ENCODE measurements around the gene KSR2. TPM values are rescaled to one million over a fixed set of nuclear protein-coding genes. Genes with fewer than 3 reads are reported as not detected.

Gene KSR2
- total RNA-seq, 1 donor from 2014 or later, result 0.25 TPM

DNA sequence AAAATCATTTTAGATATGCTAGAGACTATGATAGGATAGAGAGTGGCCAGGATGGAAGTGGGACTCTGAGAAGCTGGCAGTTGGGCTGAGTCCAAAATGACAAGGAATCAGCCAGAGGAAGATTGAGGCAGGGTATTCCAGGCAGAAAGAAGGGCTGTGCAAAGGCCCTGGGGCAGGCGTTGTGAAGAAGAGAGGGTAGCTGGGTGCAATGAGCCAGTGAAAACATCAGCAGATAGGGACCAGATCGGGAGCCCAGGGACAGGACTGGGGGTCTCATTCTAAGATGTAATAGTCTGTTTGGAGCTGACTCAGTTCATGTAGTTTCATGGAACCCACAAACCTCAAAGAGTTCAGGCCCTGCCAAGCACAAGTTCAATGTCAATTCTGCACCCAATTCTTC is 126.6 kb downstream of the KSR2 start:
- Histone ChIP-seq H3K4me1 (no peaks in the 10 kb centered on the region), H3K27me3 (no peaks in the 10 kb centered on the region), H3K27ac (no peak overlapping the region), H3K9me3 (no peaks in the 10 kb centered on the region), H3K36me3 (no peaks in the 10 kb centered on the region), H3K4me3 (no peak overlapping the region)
- no peak for DNase-seq (ENCODE audit: extremely low spot score in 2 of 2)
- intact Hi-C loops (cut with DNase I), result no loop called here
- TF ChIP-seq POLR2AphosphoS5 (IDR thresholded peaks at IDR 0.05; ENCODE audit: insufficient read depth in 1 of 2, low read depth in 1 of 2) (no peak), POLR2A (IDR thresholded peaks at IDR 0.05) (no peak)
- TF ChIP-seq, protein P1, sequence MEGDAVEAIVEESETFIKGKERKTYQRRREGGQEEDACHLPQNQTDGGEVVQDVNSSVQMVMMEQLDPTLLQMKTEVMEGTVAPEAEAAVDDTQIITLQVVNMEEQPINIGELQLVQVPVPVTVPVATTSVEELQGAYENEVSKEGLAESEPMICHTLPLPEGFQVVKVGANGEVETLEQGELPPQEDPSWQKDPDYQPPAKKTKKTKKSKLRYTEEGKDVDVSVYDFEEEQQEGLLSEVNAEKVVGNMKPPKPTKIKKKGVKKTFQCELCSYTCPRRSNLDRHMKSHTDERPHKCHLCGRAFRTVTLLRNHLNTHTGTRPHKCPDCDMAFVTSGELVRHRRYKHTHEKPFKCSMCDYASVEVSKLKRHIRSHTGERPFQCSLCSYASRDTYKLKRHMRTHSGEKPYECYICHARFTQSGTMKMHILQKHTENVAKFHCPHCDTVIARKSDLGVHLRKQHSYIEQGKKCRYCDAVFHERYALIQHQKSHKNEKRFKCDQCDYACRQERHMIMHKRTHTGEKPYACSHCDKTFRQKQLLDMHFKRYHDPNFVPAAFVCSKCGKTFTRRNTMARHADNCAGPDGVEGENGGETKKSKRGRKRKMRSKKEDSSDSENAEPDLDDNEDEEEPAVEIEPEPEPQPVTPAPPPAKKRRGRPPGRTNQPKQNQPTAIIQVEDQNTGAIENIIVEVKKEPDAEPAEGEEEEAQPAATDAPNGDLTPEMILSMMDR (IDR thresholded peaks at IDR 0.05), result no peak

DNA sequence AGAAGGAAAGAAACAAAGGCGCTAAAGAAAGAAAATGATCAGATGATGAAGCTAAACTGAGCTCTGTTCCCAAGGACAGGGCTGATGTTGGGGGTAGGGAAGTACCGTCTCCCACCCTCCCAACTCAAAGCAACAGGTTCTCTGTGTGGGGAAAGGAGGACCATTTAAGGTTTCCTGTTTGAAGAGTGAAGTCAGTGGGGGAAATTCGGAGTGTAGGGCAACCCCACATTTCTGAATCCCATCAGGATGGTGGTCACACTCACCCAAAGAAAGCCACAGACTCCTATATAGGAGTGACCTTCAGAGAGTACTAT is 131.1 kb downstream of the KSR2 start:
- intact Hi-C loops (cut with DNase I), result loop anchor here (5.0 kb wide), 2 partner anchors 470 to 625 kb away; no protein-coding TSS in a partner anchor
- H3K4me3 ChIP-seq, result no peak overlapping the region
- H3K36me3 ChIP-seq, result no peaks in the 10 kb centered on the region
- no peaks in the 10 kb centered on the region for H3K9me3 ChIP-seq
- DNase-seq (ENCODE audit: extremely low spot score in 2 of 2), result no peak
- H3K27me3 ChIP-seq, result no peaks in the 10 kb centered on the region
- H3K4me1 ChIP-seq, result no peaks in the 10 kb centered on the region
- no peak overlapping the region for H3K27ac ChIP-seq
- TF ChIP-seq POLR2AphosphoS5 (IDR thresholded peaks at IDR 0.05; ENCODE audit: insufficient read depth in 1 of 2, low read depth in 1 of 2), result no peak
- TF ChIP-seq, protein P1 (IDR thresholded peaks at IDR 0.05), result no peak
- TF ChIP-seq POLR2A (IDR thresholded peaks at IDR 0.05), result no peak

DNA sequence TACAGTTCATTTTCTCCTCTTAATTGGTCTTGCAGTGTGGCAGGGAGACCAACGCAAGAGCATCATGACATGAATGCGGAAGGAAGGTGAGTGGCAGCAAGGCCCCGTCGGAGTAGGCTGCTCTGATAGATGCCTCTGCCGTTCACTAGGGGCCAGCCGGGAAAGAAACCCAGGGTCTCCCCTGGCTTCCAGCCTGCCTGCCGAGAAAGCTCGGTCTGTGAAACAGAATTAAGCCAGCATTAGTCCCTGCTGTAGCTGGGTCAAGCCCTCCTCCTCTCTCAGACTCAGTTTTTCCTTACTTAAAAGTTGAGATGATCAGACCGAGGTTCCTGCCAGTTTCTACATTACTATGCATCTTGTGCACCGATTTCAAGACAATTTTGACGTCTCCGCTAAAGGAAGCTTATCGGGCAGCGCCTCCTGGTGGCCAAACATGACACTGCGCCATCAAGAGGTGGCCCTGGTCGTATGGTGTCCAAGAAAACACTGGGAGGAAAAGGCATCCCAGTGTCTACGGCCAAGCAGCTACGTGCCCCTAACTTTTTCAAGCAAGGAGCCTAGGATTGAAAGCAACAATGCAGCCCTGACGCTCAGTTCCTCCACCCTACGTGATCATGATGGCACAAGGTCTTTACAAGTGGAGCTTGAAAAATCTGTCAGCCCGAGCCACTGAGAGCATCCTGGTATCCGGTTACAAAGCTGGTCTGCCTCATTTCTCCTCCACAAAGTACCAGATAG is 131.6 kb downstream of the KSR2 start:
- intact Hi-C loops (cut with DNase I), result loop anchor here (5.0 kb wide), 2 partner anchors 470 to 625 kb away; no protein-coding TSS in a partner anchor
- Histone ChIP-seq H3K36me3 (no peaks in the 10 kb centered on the region), H3K4me1 (no peaks in the 10 kb centered on the region), H3K4me3 (no peak overlapping the region), H3K27me3 (no peaks in the 10 kb centered on the region), H3K9me3 (no peaks in the 10 kb centered on the region), H3K27ac (no peak overlapping the region)
- DNase-seq (ENCODE audit: extremely low spot score in 2 of 2), result no peak
- TF ChIP-seq, protein P1 (IDR thresholded peaks at IDR 0.05), result peak; percentile 82 to 88 (median 84)
- TF ChIP-seq POLR2AphosphoS5 (IDR thresholded peaks at IDR 0.05; ENCODE audit: insufficient read depth in 1 of 2, low read depth in 1 of 2), result no peak

DNA sequence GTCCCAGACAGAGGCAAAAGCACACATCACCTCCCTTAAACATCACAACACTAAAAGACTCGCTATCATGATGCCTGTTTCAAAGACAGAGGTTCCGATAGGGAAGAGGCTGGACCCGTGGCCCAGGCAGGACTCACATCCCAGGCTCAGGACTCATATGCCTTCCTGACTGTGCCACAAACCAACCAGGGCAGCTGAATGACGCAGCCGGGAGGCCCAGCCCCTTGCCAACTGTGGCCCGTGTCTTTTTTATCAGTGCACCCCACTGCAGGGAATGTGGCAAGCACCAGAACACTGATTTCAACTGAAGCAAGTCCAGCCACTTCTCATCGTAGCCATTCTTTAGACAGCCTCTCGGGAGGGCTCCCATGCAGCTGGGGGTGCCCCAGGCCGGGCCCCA is 132.3 kb downstream of the KSR2 start:
- H3K27me3 ChIP-seq, result no peaks in the 10 kb centered on the region
- H3K4me3 ChIP-seq, result no peak overlapping the region
- H3K36me3 ChIP-seq, result no peaks in the 10 kb centered on the region
- intact Hi-C loops (cut with DNase I), result loop anchor here (5.0 kb wide), 2 partner anchors 469 to 624 kb away; no protein-coding TSS in a partner anchor
- no peaks in the 10 kb centered on the region for H3K9me3 ChIP-seq
- TF ChIP-seq POLR2A (IDR thresholded peaks at IDR 0.05) (no peak), POLR2AphosphoS5 (IDR thresholded peaks at IDR 0.05; ENCODE audit: insufficient read depth in 1 of 2, low read depth in 1 of 2) (no peak)
- TF ChIP-seq, protein P1 (IDR thresholded peaks at IDR 0.05), result no peak
- no peak for DNase-seq (ENCODE audit: extremely low spot score in 2 of 2)
- no peaks in the 10 kb centered on the region for H3K4me1 ChIP-seq
- H3K27ac ChIP-seq, result no peak overlapping the region

DNA sequence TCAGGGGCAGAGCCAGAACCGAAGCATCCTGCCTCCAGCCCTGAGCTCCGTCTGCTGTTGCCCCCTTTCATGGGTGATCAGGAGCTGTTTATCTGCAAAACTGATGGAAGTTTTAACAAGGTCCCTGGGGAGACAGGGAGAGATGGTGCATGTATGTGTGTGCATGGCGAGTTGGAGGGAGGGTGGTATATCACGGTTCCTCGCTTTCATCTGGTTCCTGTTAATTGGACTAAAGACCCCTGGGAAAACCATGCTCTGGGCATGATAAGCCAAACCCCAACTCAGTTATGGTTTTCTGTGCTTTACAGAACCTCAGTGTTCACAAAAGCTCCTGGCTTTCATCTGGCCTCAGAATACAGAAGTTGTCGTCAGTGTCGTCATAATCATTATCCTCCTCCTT is 133.6 kb downstream of the KSR2 start:
- Histone ChIP-seq H3K27ac (no peak overlapping the region), H3K9me3 (no peaks in the 10 kb centered on the region), H3K27me3 (no peaks in the 10 kb centered on the region), H3K36me3 (no peaks in the 10 kb centered on the region), H3K4me3 (no peak overlapping the region), H3K4me1 (no peaks in the 10 kb centered on the region)
- no peak for DNase-seq (ENCODE audit: extremely low spot score in 2 of 2)
- no peak for TF ChIP-seq POLR2A (IDR thresholded peaks at IDR 0.05)
- no peak for TF ChIP-seq POLR2AphosphoS5 (IDR thresholded peaks at IDR 0.05; ENCODE audit: insufficient read depth in 1 of 2, low read depth in 1 of 2)
- TF ChIP-seq, protein P1 (IDR thresholded peaks at IDR 0.05), result no peak
- intact Hi-C loops (cut with DNase I), result loop anchor here (5.0 kb wide), 2 partner anchors 468 to 623 kb away; no protein-coding TSS in a partner anchor
